HG03066 (cell line): Measurements from ENCODE around the gene HDLBP.

Experiments
- ATAC-seq: cut with Tn5 transposase; IDR thresholded peaks from one replicate; pipeline ENCODE4 v1.9.1; 2021; ENCODE audit warnings: low read depth; ENCODE audit not compliant: unreplicated experiment

Gene HDLBP

GRCh38 chr2:241258505-241259280, 56.8 kb downstream of the HDLBP start:
- no peak for ATAC-seq

- ATAC-seq = no peak
Observed at GRCh38 chr2:241257419-241258032, 57.9 kb downstream of the HDLBP start.

GRCh38 chr2:241256168-241256545, 59.3 kb downstream of the HDLBP start:
- ATAC-seq = no peak

- ATAC-seq = no peak
Observed at GRCh38 chr2:241255542-241256167, 59.8 kb downstream of the HDLBP start.

GRCh38 chr2:241254904-241255351, 60.5 kb downstream of the HDLBP start:
- ATAC-seq = no peak

GRCh38 chr2:241252778-241253475, 62.5 kb downstream of the HDLBP start:
- no peak for ATAC-seq

- no peak for ATAC-seq
Observed at GRCh38 chr2:241249654-241250053, 65.8 kb downstream of the HDLBP start.

- ATAC-seq = no peak
Observed at GRCh38 chr2:241248897-241249296, 66.6 kb downstream of the HDLBP start.

GRCh38 chr2:241248289-241248688, 67.2 kb downstream of the HDLBP start:
- no peak for ATAC-seq

GRCh38 chr2:241244368-241244767, 71.1 kb downstream of the HDLBP start:
- ATAC-seq = no peak

GRCh38 chr2:241242306-241242705, 73.2 kb downstream of the HDLBP start:
- no peak for ATAC-seq

- ATAC-seq = no peak
Observed at GRCh38 chr2:241241669-241242068, 73.8 kb downstream of the HDLBP start.

GRCh38 chr2:241240320-241241004, 75.0 kb downstream of the HDLBP start:
- ATAC-seq = no peak

- no peak for ATAC-seq
Observed at GRCh38 chr2:241239552-241240202, 75.8 kb downstream of the HDLBP start.

- no peak for ATAC-seq
Observed at GRCh38 chr2:241238693-241239198, 76.7 kb downstream of the HDLBP start.

- ATAC-seq = no peak
Observed at GRCh38 chr2:241237949-241238371, 77.5 kb downstream of the HDLBP start.

- no peak for ATAC-seq
Observed at GRCh38 chr2:241237047-241237446, 78.4 kb downstream of the HDLBP start.

GRCh38 chr2:241235859-241236593, 79.4 kb downstream of the HDLBP start:
- ATAC-seq = no peak
